ENCODE measurements around the gene CHRM2.

The CHRM2 gene

DNA sequence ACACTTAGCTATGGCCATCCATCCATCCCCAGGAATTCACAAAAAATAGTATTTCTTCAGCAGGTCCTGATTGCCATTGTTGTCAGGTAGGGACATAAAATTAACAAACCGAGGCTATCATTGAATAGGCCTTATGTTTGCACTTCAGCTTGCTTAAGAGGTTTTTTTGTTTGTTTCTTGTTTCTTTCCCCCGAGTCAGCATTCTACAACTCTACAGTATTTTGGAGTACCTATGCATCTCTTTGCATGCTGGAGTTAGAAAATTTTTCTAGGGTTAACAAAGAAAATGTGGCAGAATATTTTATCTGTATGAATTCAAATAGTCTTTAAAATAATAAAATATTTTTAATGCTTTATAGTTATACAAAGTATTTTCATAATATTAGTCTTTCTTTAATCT lies 26.3 kb downstream of the CHRM2 start:
- DNase-seq (ENCODE audit: low read depth in 2 of 2), result no peak

DNA sequence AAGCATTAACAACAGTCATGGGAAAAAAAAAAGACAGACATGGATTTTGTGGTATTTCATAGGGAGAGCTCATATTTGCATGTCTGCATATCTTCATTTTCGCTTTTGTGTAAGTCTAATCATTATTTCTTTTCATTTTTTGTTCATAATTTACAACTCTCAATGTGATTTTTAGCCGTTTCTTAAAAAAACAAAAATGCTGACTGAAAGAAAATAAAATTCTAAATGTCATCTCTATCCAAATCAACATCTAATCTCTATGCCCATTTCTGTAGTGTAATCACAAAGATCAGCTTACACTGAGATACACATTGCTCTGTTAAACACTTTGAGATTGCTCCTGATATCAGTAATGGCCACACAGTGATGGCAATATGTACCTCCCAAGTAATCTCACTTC lies 29.2 kb downstream of the CHRM2 start:
- DNase-seq (ENCODE audit: low read depth in 2 of 2), result no peak

DNA sequence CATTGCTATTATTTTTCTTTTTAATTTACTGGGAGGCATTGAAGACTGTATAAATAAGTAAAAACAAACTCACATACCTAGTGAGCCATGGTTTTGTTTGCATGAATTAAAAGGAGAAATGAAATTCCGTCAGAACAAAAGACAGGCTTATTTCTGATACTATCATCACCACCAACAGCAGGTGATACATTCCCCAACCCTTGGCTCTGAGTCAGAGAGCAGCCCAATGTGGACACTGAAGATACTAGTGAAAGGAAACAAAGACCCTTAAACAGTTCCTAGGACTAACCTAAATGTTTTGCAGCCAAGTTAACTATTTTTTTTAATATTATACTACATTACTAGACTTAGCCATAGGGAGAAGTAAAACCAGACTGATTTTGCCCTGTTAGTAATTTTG lies 31.6 kb downstream of the CHRM2 start:
- DNase-seq (ENCODE audit: low read depth in 2 of 2), result no peak

DNA sequence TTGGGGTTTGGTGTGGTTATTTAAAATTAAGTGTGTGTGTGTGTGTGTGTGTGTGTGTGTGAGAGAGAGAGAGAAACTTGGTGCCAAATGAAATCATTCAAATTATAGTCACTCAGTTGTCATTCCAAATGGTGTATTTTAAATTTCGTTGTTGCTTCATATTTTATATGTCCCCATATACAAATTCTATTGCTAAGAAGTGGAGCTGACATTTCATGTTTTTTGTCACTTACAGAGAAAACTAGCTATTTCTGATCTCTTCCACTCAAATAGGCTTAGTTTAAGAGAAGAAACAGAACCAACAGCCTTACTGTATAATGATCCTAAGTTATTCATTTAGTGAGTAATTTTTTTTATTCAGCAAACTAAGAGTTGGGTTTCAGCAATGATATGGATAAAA lies 42.3 kb downstream of the CHRM2 start:
- DNase-seq (ENCODE audit: low read depth in 2 of 2), result no peak

DNA sequence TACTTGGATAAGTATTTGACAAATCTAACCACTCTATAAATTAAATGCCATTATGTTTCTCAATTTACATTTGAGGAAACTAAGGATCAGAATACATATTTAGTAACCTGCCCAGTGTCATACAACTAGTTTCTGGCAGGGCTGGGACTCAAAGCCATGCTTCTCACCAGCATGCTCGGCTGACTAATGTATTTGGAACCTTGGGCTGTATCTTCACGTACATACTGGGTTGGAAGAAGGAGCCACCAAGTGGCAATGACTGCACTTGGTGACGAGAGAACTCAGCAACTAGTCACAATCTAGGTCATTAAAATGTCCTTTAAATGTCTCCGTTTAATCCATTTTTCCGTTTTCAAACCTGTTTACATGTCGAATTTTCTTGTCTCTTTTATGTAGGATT lies 42.9 kb downstream of the CHRM2 start:
- no peak for DNase-seq (ENCODE audit: low read depth in 2 of 2)

DNA sequence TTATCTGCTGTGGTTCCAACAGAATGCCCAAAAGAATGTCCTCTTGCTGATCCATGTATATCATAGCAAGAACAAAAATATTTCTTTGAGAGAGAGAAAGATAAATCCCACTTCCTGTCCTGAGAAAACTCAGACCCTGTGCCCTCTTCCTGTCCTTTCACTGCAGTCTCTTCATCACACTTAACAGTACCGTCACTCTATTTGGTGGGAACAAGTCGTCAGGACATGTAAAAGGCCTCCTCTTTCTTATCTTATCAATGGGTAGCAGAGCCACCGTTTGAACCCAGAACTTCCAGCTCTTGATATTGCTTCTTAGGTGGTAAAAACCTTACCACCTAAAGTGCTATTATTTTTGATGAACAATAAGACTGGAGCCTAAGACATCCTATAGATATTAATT lies 43.9 kb downstream of the CHRM2 start:
- no peak for DNase-seq (ENCODE audit: low read depth in 2 of 2)

DNA sequence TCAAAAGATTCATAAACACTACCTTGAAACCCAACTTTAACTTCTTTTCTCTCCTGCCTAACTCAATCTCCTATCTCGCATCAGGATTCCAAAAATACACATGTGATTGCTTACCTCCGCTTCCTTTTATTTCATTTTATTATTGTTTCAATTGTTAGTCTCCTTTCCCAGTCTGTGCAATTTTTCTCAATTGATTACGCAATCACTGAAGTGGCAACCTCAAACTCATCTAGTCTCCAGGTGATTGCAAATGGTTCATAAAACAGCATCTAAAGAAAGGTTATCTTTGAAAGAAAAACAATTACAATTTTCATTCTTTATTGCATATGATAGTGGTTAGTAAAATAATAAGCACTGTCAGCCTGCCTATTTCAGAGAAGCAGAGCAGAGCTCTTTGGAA lies 45.6 kb downstream of the CHRM2 start:
- no peak for DNase-seq (ENCODE audit: low read depth in 2 of 2)

DNA sequence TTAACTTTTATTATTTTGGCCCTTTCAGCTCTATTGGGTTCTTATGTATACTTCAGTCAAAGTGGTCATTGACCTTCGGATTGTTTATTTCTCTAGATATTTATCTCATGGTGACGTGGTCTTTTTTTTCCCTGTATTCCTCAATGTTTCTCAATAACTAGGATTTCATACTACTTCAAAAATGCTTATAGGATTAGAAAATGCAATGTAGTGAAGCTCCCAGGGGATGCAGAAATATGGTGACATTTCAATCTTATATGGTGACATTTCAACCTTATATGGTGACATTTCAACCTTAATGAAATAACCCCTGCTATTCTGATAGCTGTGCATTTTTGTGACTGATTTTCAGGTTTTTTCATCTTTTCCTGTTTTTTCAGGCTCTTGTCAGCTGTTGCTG lies 51.4 kb downstream of the CHRM2 start:
- DNase-seq (ENCODE audit: low read depth in 2 of 2), result no peak

DNA sequence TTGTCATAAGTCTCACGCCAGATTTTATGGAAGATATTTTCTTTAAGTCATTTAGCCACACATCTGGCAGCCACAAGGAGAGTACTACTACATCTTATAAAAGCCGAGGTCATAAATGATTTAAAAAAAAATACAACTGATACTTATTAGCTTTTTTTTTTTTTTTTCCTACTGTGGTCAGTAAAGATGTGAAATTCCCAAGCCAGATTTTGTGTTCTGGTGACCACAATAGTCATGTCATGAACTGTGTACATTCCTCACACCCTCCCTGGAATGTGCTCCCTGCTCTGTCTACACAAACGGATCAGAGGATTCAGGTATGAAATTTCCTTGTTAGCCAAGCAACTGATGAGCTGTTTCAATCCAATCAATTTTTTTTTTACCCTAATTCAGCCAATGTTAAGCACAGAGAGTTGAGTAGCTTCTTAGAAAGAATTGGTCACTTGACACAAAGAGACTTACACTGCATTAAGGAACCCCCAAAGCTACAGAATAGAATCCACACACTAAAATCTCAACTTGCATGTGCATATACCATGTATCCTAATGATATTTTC lies 54.7 kb downstream of the CHRM2 start:
- DNase-seq (ENCODE audit: low read depth in 2 of 2), result no peak

DNA sequence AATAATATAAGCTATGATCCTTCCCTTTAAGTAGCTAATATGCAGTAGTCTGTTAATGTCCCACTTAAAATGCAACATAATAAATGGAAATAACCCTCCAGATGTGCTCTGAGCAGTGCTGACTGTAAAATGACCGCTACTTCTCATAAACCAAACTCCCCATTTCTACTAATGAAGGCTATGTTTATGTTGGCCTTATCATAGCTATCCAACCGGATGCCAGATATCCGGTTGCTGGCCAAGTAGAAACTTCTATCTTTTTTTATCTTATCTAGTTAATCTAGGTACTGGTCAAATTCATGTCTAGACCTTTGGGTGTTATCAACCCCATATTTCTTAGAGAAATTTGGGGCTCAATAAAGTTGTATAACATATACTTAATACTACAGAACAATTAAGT lies 56.6 kb downstream of the CHRM2 start:
- no peak for DNase-seq (ENCODE audit: low read depth in 2 of 2)

DNA sequence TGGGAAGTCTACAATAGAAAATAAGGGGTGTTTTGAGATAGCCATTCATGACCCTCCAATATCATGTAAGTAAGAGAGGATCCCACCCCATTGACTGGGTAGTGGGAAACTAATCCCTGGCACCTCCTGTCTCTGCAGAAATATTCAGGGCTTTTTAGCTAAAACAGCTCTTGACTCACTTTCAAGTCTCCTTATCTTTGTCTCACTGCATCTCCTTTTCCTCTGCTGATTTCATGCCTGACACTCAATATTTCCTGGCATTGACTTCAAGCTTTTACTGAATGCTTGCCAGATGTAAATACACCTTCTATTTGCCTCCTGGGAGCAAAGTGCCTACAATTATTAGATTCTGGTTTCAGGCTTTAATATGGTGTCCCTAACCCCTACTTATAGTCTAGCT lies 57.1 kb downstream of the CHRM2 start:
- DNase-seq (ENCODE audit: low read depth in 2 of 2), result no peak

DNA sequence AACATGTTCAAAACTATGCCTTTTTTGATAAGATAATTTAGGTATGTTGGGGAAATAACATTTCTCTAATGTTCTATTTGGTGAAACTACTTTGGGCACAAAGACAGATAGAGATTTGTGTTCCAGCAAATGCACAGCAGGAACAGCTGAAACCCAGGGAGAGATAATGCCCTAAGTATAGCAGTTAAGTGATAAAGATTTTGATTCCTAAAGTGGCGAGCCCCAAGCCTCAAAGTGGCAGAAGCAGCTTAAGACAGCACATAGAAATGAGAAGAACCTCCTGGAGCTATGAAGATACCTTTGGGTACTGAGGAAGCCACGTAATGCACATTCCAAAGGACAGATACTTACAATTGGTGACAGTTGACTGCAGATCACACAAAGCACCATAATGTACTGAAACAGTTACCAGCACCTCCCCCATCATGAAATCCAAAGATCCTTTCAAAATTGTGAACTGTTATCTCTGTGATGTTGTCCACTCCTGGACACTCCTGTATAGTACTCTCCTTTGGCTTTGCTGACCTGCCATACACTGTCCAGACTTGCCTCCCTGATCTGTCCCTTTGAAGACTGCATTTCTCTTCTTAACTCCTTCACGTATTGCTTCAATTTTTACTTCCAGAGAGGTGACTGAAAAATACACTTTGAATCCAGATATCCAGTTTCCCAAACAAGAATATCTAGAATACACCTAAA lies 62.9 kb downstream of the CHRM2 start:
- DNase-seq (ENCODE audit: low read depth in 2 of 2), result no peak

DNA sequence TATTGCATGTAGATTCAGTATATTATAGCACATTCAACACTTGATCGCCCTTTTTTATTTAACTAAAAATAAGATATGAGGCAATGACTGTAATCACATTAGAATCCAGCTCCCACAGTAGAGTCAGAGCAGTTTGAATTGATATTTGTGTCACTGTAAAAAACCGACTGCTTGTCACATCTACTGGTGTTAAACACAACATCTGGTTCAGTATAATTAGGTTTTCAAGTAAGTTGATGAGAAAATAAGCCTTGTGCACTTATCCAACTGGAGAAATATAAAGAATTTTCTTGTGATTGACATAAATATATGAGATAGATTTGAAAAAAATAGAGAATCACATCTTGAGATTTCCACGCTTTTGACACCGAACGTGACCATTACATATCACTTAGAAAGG lies 69.0 kb downstream of the CHRM2 start:
- no peak for DNase-seq (ENCODE audit: low read depth in 2 of 2)

DNA sequence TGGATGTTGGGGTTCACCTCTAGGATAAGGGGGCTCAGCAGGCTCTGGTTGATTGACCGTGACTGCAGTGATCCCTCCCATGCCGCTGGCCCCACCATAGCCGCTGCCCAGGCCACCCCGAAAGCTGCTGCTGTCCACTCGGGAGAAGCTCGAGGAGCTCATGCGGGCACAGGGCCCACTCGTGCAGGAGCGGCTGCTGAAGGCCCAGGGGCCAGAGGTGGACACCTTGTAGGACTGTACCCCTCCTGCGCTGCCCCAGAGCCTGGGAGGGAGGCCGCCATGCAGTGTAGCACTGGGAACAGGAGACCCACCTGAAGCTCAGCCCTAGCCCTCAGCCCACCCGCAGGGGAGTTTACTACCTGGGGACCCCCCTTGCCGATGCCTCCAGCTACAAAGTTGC lies 70.0 kb downstream of the CHRM2 start:
- DNase-seq (ENCODE audit: low read depth in 2 of 2), result no peak

DNA sequence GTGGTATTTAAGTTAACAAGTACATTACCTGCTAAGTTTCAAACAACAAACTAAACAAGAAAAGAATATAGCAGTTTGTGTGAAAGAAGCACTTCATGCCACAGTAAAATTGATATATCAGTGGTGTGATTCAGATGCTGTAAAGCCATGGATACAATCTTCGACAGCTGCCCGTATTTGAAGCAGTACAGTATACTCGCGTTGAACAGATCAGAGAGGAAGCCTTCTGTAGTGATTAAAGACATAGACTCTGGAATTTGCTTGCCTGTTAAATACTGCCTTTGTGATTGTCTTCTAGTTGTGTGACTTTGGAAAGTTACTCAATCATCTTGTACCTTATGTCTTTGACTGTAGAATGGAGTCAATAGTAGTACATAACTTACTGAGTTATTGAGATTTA lies 71.7 kb downstream of the CHRM2 start:
- DNase-seq (ENCODE audit: low read depth in 2 of 2), result no peak

DNA sequence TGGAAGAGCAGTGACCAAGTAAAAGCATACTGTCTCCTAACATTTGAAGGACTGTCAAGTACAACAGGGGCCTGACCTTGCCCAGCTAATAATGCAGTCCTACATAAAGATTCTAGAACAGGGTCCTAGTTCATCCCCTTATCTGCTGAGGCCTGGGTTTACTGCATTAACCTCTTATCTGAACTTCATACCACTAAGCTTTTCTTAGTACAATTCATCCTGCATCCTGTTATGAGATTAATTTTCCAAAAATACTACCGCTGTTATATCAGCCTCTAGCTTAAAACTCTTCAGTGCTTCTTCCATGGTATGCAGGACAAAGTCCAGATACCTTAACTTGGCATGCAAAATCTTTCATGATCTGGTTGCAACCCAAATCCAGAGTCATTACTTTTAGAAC lies 72.5 kb downstream of the CHRM2 start:
- no peak for DNase-seq (ENCODE audit: low read depth in 2 of 2)

DNA sequence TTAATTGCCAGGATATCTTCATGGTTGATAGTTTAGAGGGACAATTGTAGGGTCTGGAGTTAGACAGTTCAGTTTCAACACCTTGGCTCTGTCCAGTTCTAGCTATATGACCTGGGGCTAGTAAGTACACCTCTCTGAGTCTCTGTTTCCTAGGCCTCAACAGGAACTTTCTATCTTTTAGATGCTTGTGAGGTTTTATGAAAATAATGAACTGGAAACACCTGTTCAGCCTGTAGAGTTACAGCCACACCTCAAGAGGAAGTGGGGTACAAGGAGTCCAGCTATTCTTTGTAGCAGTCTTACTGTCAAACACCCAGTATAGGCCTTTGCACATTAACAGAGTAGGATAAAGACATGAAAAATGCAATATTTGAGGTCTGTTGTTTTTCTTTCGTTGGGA lies 73.4 kb downstream of the CHRM2 start:
- no peak for DNase-seq (ENCODE audit: low read depth in 2 of 2)

DNA sequence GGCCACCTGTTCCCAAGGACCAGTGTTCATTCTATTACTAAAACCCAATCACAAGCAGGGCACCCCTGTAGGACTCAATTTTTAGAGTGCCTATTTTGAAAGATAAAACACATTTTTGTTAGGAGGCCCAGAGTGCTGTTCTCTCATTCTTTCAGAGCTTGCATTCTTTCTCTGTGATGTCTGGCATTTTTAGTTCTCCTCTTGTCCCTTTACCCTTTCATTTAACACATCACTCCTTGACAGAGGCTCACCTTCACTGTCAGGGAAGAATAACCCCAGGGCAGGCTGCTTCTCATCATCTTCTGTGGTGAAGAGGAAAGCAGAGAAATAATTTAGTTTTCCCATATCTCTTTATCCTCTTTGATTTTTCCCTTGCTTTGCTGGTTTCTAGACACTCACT lies 73.9 kb downstream of the CHRM2 start:
- no peak for DNase-seq (ENCODE audit: low read depth in 2 of 2)

DNA sequence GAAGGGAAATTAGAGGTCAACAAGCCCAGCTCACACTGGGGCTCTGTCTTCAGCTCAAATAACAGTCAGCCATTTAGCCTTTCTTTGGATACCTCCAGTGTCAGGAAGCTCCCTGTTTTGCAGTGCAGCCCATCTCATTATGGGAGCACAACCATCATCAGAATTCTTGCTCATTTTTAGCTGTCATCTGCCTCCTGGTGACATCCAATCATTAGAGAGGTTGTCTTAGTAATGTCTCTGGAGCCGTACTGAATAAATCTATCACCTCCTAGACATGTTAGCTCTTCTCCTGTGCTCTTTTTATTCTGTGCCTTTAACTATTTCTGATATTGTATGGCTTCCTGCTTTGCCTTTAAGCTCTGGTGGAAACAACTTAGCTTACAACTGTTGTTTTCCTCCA lies 74.5 kb downstream of the CHRM2 start:
- DNase-seq (ENCODE audit: low read depth in 2 of 2), result no peak

DNA sequence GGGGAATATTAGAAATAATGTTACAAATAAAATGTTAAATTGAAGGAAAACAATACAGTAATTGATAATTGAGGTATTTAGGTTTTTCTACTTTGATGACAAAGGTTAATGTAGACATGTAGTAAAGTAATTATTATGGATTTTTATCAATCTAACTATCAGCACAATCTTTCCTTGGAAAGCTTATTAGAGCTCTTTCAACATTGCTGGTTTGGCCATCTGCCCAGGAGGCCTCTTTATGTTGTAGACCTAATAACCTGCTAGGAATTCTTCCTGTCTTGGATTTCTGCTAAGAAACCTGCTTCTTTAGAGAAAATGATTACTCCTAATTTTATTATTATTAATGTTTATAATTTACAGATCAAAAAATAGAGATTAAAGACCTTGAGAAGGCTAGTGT lies 78.9 kb downstream of the CHRM2 start:
- no peak for DNase-seq (ENCODE audit: low read depth in 2 of 2)

DNA sequence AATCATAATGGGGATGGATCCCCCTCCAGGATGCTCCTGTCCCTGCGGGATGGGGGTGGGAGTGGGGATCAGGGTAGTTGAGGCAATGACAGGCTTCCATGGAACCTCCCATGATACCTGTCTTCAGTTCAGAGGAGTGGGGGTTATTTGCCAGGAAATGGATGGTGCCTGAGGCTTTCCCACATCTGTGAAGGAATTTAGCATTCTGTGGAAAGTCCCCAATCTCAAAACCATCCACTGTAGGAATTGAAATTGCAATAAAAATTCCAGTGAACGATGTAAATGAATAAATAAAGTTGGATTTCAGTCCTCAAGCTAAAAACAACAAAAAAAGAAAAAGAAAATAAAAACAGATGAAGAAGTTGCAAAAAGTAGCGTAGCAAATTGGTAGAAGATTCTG lies 81.9 kb downstream of the CHRM2 start:
- no peak for DNase-seq (ENCODE audit: low read depth in 2 of 2)

DNA sequence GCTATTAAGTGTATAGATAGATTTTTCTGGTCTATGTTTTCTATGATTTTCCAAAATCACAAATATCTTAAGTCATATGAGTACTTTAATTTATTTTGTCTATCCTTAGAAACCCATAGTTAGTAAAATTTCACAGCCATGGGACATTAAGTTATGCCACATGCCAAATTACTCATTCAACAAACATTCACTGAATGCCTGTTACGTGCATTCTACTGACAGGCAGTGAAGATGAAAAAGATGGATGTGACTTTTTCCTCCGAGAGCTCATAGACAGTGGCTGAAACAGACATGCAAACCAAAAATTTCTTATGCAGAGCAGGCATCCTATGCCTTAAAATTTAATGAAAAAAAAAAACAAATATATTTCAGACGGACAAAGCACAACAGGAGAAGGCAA lies 84.9 kb downstream of the CHRM2 start:
- DNase-seq (ENCODE audit: low read depth in 2 of 2), result no peak

DNA sequence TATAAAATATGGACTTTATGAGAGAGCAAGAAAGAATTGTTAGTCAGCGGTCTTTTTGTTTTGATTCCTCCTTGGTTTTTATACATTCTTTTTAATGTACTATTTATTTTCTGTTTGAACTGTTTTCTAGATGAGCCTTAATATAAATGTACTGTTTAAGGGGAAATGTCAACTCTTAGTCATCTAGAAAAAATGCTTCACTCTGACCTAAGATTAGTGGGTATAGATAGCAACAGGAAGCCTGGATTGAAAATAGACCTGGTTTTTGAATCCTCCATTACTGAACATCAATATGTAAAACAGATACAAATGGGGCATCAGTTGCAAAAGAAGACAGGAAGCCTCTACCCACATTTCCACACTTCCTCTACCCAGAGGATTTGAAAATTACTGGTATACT lies 87.8 kb downstream of the CHRM2 start:
- DNase-seq (ENCODE audit: low read depth in 2 of 2), result no peak

DNA sequence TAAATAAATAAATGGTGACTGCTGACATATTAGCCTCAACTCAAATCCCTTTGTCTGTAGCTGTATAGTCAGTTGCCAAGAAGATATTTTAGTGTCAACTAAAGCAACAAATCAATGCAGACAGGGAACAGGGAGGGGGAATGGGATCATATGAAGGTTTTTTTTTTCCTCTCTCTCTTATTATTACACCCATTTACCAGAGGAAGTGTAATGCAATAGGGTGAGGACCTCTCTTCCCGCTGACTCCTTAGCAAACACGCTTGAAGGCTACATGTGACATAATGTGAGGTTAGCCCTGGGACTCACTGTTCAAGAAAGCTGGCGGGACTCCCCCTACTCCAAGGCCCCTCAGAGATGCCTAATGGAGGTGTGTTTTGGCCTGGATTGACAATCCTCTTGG lies 88.2 kb downstream of the CHRM2 start:
- DNase-seq (ENCODE audit: low read depth in 2 of 2), result no peak
